A549 (cell line): ENCODE data around the gene SMIM9. TPM values are rescaled to one million over a fixed set of nuclear protein-coding genes. Genes with fewer than 3 reads are reported as not detected.
"Not testable (repeated sequence)": the region's sequence is repeated elsewhere in the genome, so short reads cannot be mapped to it uniquely, and the experiment has no call there.

Experiments
- ATAC-seq, 2 experiments: fragments of 200-7000 bp in 1 of 2; fragments of >200 bp in 1 of 2; cut with Nextera tagmentation in 1 of 2; cut with Tn5 transposase in 1 of 2; 3 replicates each; pipeline versions ENCODE4 v1.8.0 to v1.9.1; 2018 to 2020; ENCODE audit warnings: mild to moderate bottlenecking in 1 of 2, moderate library complexity in 1 of 2
- CTCF ChIA-PET: fragments of 300-600 bp; sonication (Branson Sonifier 250); formaldehyde crosslinking; extraction: SDS; loops from one replicate; lab custom pipeline; 2021; ENCODE audit warnings: antibody characterized with exemption, inconsistent platforms; lab: Yijun Ruan, JAX
- POLR2A ChIA-PET: fragments of 350-600 bp; formaldehyde crosslinking; extraction: SDS; loops from one replicate; lab custom pipeline; 2021; ENCODE audit warnings: antibody characterized with exemption, inconsistent platforms; lab: Yijun Ruan, JAX
- DNase-seq, 2 experiments: peaks; one replicate each; pipeline versions ENCODE4 v3.0.0 to v3.0.0-alpha.2; 2011 to 2016; ENCODE audit warnings: low read depth in 1 of 2, low spot score in 1 of 2
- FAIRE-seq: peaks from 2 replicates; lab custom pipeline; 2011; peaks lifted over from hg19 to GRCh38; lab: Jason Lieb, UNC
- H3K27ac ChIP-seq, 2 experiments: fragments of >200 bp; sonication (Bioruptor Twin); formaldehyde crosslinking; 3 replicates each; pipeline ENCODE4 v1.5.1; 2016 to 2017
- H3K4me1 ChIP-seq: fragments of >200 bp; sonication (Bioruptor Twin); formaldehyde crosslinking; 3 replicates; pipeline ENCODE4 v1.6.1; 2016
- H3K4me2 ChIP-seq: fragments of >200 bp; sonication (Bioruptor Twin); formaldehyde crosslinking; 3 replicates; pipeline ENCODE4 v1.6.1; 2016
- H3K4me3 ChIP-seq: fragments of >200 bp; sonication (Bioruptor Twin); formaldehyde crosslinking; 3 replicates; pipeline ENCODE4 v1.5.1; 2016
- H3K9me3 ChIP-seq: fragments of >200 bp; sonication (Bioruptor Twin); formaldehyde crosslinking; 3 replicates; pipeline ENCODE4 v1.6.1; 2016
- BHLHE40 ChIP-seq: IDR thresholded peaks from 2 replicates; pipeline ENCODE4 v1.6.1; 2012; ENCODE audit warnings: low read depth, low read length, inconsistent platforms
- ESRRA ChIP-seq: fragments of 150-350 bp; IDR thresholded peaks from 2 replicates; pipeline ENCODE4 v1.6.1; 2014; ENCODE audit warnings: mild to moderate bottlenecking, low read length, borderline replicate concordance
- FOSB ChIP-seq: fragments of 250-450 bp; sonication (Bioruptor Pico); IDR thresholded peaks from 2 replicates; pipeline ENCODE4 v1.5.0; 2020; ENCODE audit warnings: mild to moderate bottlenecking, moderate library complexity
- FOSL2 ChIP-seq, 2 experiments: fragments of 450-650 bp in 1 of 2; fragments of >200 bp in 1 of 2; sonication (Bioruptor Twin) in 1 of 2; formaldehyde crosslinking; IDR thresholded peaks; 2 replicates each; pipeline versions ENCODE4 v1.5.0 to v1.6.1; 2016 to 2020; ENCODE audit warnings: mild to moderate bottlenecking in 1 of 2, moderate library complexity in 1 of 2
- JUN ChIP-seq, 2 experiments: fragments of >200 bp; sonication (Bioruptor Twin); formaldehyde crosslinking; IDR thresholded peaks; 2 replicates in 1 of 2; 3 replicates in 1 of 2; pipeline ENCODE4 v1.6.1; 2016 to 2017
- JUNB ChIP-seq: fragments of >200 bp; sonication (Bioruptor Twin); formaldehyde crosslinking; IDR thresholded peaks from 2 replicates; pipeline ENCODE4 v1.6.1; 2016
- KDM1A ChIP-seq: fragments of 200-600 bp; sonication (generic); IDR thresholded peaks from 2 replicates; pipeline ENCODE4 v1.6.1; 2016; ENCODE audit warnings: low read depth, mild to moderate bottlenecking
- KDM5A ChIP-seq: fragments of 200-600 bp; sonication (generic); IDR thresholded peaks from 2 replicates; pipeline ENCODE4 v1.6.1; 2016; ENCODE audit warnings: antibody characterized with exemption, mild to moderate bottlenecking
- MYC ChIP-seq: IDR thresholded peaks from 2 replicates; pipeline ENCODE4 v1.6.1; 2012; ENCODE audit warnings: mild to moderate bottlenecking, inconsistent platforms, low read length, improper control_type of control experiment, borderline replicate concordance
- NPAS2 ChIP-seq: fragments of 250-450 bp; sonication (Bioruptor Pico); IDR thresholded peaks from 2 replicates; pipeline ENCODE4 v1.8.0; 2022; ENCODE audit warnings: mild to moderate bottlenecking, moderate library complexity, borderline replicate concordance
- RARB ChIP-seq: fragments of 250-450 bp; sonication (Bioruptor Pico); IDR thresholded peaks from 2 replicates; pipeline ENCODE4 v1.8.0; 2021; ENCODE audit warnings: mild to moderate bottlenecking, moderate library complexity
- RCOR1 ChIP-seq: fragments of 150-350 bp; IDR thresholded peaks from 2 replicates; pipeline ENCODE4 v1.6.1; 2014; ENCODE audit warnings: antibody characterized with exemption, low read length, low read depth
- RFX5 ChIP-seq: fragments of 450-650 bp; IDR thresholded peaks from 2 replicates; pipeline ENCODE4 v1.7.1; 2014; ENCODE audit warnings: antibody characterized with exemption, mild to moderate bottlenecking, moderate library complexity
- SREBF2 ChIP-seq: fragments of 450-650 bp; IDR thresholded peaks from 2 replicates; pipeline ENCODE4 v1.6.1; 2014; ENCODE audit warnings: mild to moderate bottlenecking, moderate library complexity
- TFCP2L1 ChIP-seq: fragments of 250-450 bp; sonication (Bioruptor Pico); IDR thresholded peaks from 2 replicates; pipeline ENCODE4 v1.5.0; 2021; ENCODE audit warnings: mild to moderate bottlenecking
- TP53 ChIP-seq: fragments of 250-450 bp; sonication (Bioruptor Pico); IDR thresholded peaks from 2 replicates; pipeline ENCODE4 v1.5.0; 2021; ENCODE audit warnings: mild to moderate bottlenecking, moderate library complexity
- ZC3H11A ChIP-seq: fragments of 450-650 bp; IDR thresholded peaks from 2 replicates; pipeline ENCODE4 v1.6.1; 2014; ENCODE audit warnings: antibody characterized with exemption, mild to moderate bottlenecking
- ZNF302 ChIP-seq: fragments of 250-450 bp; sonication (Bioruptor Pico); IDR thresholded peaks from 2 replicates; pipeline ENCODE4 v1.9.0; 2021; ENCODE audit warnings: inconsistent platforms, mild to moderate bottlenecking, moderate library complexity
- WGBS: methylation state at CpG from one replicate; pipeline ENCODE4 v1.1.6; 2017; ENCODE audit errors: missing lambda C conversion rate; 5-methylcytosine and 5-hydroxymethylcytosine counted together
- polyA plus RNA-seq, 4 experiments: library from polyadenylated mRNA; depleted of rRNA in 3 of 4; stranded (reverse); fragments of >200 nt; fragmentation: RNase III in 1 of 4; extraction: RNeasy Plus Mini Kit Qiagen cat#74134 plus additional on column Dnase treatment in 1 of 4; gene quantifications; 2 replicates in 3 of 4; 3 replicates in 1 of 4; pipeline ENCODE4 v1.2.3, GENCODE V29; 2011 to 2017
- TF ChIP-seq, protein P1 (sequence below): fragments of 150-350 bp; IDR thresholded peaks from 2 replicates; pipeline ENCODE4 v1.6.1; 2014; ENCODE audit warnings: low read depth, mild to moderate bottlenecking, low read length
- TF ChIP-seq, protein P2 (sequence below): fragments of 200-600 bp; sonication (generic); IDR thresholded peaks from 2 replicates; pipeline ENCODE4 v1.6.1; 2016; ENCODE audit warnings: antibody characterized with exemption, mild to moderate bottlenecking, moderate library complexity

SMIM9 gene
- polyA plus RNA-seq, 2 of the 4 experiments (the other 2 are of a cell fraction): not detected

DNA sequence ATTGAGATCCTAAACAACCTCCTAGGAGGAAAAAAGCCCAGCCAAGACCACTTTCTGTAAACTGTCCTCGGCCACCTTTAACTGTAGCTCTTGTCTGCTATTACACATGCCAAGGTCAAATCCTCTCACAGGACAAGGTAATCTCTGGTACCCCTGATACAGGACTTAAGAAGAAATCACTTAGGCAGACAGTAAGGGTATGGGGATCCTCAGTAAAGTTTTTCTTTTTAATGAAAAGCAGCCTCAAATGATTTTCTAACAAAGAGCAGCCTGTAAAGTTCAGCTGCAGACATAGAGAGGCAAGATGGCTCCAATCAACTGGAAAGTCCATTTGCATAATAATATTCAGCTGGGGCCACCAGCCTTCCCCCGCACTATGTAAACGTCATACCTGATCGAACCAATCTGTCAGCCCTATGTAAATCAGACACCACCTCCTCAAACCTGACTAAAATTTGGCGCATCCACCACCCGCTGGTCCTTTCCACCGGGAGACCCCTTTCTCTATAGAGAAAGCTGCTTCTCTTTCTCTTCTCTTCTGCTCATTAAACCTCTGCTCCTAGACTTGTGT, 14.6 kb downstream of the SMIM9 start:
- no peak for TF ChIP-seq MYC
- no peak for TF ChIP-seq KDM1A
- TF ChIP-seq, all 56 proteins: peak for 0
- ChIA-PET CTCF (interaction anchor here (1.0 to 2.4 kb wide), 2 partner anchors 20 to 71 kb away, joined by 3 to 6 read pairs; no protein-coding TSS in a partner anchor), POLR2A (no interaction called here)
- Histone ChIP-seq H3K9me3 (no peaks in the 10 kb centered on the region), H3K4me3 (no peak overlapping the region), H3K27ac (no peak overlapping the region), H3K4me2 (no peak overlapping the region), H3K4me1 (0 out of 3 replicates have a peak, but pooled peaks cover 3% of the 10 kb centered on the region)
- 68% methylated on average over 7 of the region's 7 CpGs for WGBS
- no peak for ATAC-seq
- no peak for DNase-seq
- no peak for FAIRE-seq

DNA sequence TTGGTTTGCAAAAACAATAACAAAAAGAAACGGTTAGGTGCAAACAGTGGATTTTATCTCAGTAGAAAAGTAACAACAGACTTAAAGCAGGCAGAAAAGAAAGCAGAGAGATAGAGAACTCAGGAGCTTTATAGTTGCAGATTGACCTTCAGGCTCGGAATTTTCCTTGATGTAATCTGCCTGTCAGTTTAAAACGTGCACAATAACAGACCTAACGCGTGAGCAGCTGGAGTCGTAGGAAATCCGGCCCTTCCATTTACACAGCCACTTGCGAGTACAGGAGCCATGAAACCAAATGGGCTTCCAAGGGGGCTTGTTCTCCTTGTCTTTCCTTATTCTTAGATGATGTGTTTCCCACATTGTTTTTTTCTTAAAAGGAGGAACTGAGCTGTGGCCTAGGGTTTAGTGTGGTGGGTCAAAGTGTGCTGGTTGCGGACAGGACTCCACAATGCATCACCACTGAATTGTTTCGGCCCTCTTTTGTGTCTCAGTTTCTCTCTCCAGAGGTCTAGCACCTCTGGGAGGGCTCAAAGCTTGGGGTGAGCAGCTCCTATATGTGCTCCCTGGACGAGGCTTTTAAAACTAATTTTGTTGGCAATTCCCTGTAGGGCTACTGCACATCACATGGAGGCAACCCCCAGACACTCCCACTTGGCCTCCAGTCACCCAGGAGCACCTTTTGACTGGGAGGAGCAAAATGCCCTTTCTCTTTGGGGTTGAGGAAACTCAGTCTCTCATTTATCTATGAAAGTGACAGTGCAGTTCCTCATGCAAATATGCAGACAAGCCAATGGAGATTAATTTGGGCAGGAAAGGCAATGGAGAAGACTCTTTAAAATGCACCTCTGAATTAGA, 15.3 kb downstream of the SMIM9 start:
- CTCF ChIA-PET: interaction anchor here (1.0 to 2.4 kb wide), 2 partner anchors 21 to 71 kb away, joined by 3 to 6 read pairs; no protein-coding TSS in a partner anchor
- no peaks in the 10 kb centered on the region for H3K9me3 ChIP-seq
- WGBS: 70% methylated on average over 11 of the region's 11 CpGs
- FAIRE-seq (no peak), DNase-seq (no peak), ATAC-seq (no peak; a peak in 1 of 6 replicates)
- H3K4me3 ChIP-seq: no peak overlapping the region
- H3K4me1 ChIP-seq: 0 out of 3 replicates have a peak, but pooled peaks cover 3% of the 10 kb centered on the region
- no peak overlapping the region for H3K4me2 ChIP-seq
- POLR2A ChIA-PET: no interaction called here
- TF ChIP-seq, protein P1, sequence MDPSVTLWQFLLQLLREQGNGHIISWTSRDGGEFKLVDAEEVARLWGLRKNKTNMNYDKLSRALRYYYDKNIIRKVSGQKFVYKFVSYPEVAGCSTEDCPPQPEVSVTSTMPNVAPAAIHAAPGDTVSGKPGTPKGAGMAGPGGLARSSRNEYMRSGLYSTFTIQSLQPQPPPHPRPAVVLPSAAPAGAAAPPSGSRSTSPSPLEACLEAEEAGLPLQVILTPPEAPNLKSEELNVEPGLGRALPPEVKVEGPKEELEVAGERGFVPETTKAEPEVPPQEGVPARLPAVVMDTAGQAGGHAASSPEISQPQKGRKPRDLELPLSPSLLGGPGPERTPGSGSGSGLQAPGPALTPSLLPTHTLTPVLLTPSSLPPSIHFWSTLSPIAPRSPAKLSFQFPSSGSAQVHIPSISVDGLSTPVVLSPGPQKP: no peak
- no peak for TF ChIP-seq BHLHE40
- TF ChIP-seq RFX5: no peak
- TF ChIP-seq JUN (IDR thresholded peaks at IDR 0.05): no peak
- no peak for TF ChIP-seq NPAS2 (CRISPR knock-in tag)
- no peak for TF ChIP-seq RARB (CRISPR knock-in tag)
- no peak for TF ChIP-seq FOSL2 (IDR thresholded peaks at IDR 0.05)
- no peak for TF ChIP-seq FOSL2 (CRISPR knock-in tag; IDR thresholded peaks at IDR 0.05)
- no peak for TF ChIP-seq TP53 (CRISPR knock-in tag)
- no peak for TF ChIP-seq FOSB (CRISPR knock-in tag)
- no peak for TF ChIP-seq KDM1A
- no peak for TF ChIP-seq KDM5A
- TF ChIP-seq ZNF302 (CRISPR knock-in tag): no peak
- no peak for TF ChIP-seq TFCP2L1 (CRISPR knock-in tag)
- TF ChIP-seq JUNB: no peak
- no peak for TF ChIP-seq ZC3H11A
- TF ChIP-seq SREBF2: no peak
- TF ChIP-seq ESRRA: no peak
- TF ChIP-seq, protein P2, sequence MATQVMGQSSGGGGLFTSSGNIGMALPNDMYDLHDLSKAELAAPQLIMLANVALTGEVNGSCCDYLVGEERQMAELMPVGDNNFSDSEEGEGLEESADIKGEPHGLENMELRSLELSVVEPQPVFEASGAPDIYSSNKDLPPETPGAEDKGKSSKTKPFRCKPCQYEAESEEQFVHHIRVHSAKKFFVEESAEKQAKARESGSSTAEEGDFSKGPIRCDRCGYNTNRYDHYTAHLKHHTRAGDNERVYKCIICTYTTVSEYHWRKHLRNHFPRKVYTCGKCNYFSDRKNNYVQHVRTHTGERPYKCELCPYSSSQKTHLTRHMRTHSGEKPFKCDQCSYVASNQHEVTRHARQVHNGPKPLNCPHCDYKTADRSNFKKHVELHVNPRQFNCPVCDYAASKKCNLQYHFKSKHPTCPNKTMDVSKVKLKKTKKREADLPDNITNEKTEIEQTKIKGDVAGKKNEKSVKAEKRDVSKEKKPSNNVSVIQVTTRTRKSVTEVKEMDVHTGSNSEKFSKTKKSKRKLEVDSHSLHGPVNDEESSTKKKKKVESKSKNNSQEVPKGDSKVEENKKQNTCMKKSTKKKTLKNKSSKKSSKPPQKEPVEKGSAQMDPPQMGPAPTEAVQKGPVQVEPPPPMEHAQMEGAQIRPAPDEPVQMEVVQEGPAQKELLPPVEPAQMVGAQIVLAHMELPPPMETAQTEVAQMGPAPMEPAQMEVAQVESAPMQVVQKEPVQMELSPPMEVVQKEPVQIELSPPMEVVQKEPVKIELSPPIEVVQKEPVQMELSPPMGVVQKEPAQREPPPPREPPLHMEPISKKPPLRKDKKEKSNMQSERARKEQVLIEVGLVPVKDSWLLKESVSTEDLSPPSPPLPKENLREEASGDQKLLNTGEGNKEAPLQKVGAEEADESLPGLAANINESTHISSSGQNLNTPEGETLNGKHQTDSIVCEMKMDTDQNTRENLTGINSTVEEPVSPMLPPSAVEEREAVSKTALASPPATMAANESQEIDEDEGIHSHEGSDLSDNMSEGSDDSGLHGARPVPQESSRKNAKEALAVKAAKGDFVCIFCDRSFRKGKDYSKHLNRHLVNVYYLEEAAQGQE: no peak
- no peak for TF ChIP-seq RCOR1
- H3K27ac ChIP-seq: no peak overlapping the region

DNA sequence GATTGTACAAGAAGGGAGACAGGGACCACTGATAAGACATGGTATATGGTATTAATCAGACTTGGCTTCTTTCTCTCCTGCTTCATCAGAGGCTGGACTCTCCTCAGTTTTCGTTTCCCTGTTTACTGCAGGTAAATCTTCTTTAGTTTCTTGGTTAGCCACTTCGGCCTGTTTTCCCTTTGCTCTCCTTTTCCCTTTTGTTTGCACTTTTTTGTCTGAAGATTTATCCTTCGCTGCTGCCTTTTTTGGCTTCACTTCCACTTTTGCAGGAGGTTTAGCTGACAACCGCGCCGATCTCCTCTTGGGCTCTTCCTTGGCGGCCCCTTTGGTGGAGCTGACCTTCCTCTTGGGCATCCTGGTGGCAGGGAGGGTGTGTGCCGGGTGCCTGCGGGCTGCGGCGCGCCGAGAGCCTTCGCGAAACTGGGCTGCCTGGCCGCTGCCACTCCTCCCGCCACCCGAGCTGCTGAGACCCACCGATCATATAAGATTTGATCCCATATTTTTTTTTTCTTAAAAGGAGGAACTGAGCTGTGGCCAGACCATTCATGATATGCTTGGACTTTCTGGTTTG, 17.3 kb downstream of the SMIM9 start:
- CTCF ChIA-PET, DNase-seq, H3K4me3 ChIP-seq, H3K4me2 ChIP-seq, H3K4me1 ChIP-seq, FAIRE-seq, ATAC-seq, POLR2A ChIA-PET, H3K27ac ChIP-seq, H3K9me3 ChIP-seq: not testable (repeated sequence)
- WGBS: 86% methylated on average over 19 of the region's 19 CpGs

DNA sequence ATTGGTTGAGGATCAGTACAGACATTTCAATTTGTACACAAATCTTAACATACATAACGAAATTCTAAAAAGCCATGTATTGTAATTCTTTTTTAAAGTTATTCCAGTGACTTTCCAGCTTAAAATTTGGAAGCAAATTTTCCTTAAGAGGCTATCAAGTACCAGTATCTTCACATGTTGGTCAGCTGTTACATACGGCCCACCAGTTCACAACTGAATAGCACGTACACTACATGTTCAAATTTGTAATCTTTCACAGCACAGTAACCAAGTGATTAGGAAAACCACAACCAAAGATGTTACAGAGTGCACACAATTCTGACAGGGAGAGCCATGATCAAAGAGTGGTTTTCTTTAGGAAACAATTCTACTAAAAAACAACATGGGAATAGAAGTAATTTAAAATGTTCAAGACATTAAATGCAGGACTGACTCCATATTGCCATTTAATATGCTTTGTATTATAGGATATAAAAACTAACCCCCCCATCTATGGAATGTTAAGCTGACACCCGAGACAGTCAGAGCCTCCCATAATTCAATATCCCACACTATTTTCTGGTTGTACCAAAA, 18.1 kb downstream of the SMIM9 start:
- ATAC-seq, H3K4me3 ChIP-seq, H3K27ac ChIP-seq, CTCF ChIA-PET, FAIRE-seq, DNase-seq, H3K4me2 ChIP-seq, H3K4me1 ChIP-seq, H3K9me3 ChIP-seq, POLR2A ChIA-PET: not testable (repeated sequence)
- WGBS: 63% methylated on average over 4 of the region's 4 CpGs
